SK-N-SH treated with all-trans-retinoic acid at 6 μM for 48 hours (cell line): Measurements from ENCODE around the gene TXNRD2.

Experiments
- ATAC-seq: fragments of 200-7000 bp; cut with Tn5 transposase; 3 replicates; pipeline ENCODE4 v1.9.1; 2020; ENCODE audit warnings: mild to moderate bottlenecking, moderate library complexity
- ARNTL ChIP-seq: fragments of 450-650 bp; formaldehyde crosslinking; IDR thresholded peaks from 2 replicates; pipeline ENCODE4 v1.5.0; 2020; ENCODE audit warnings: low read depth, mild to moderate bottlenecking, moderate library complexity, borderline replicate concordance
- BACH2 ChIP-seq: fragments of 250-450 bp; sonication (Bioruptor Pico); IDR thresholded peaks from 2 replicates; pipeline ENCODE4 v1.9.0; 2021; ENCODE audit warnings: mild to moderate bottlenecking, borderline replicate concordance
- CSDC2 ChIP-seq: fragments of 250-450 bp; sonication (Bioruptor Pico); IDR thresholded peaks from 2 replicates; pipeline ENCODE4 v1.5.0; 2020; ENCODE audit warnings: mild to moderate bottlenecking, moderate library complexity
- ESRRG ChIP-seq: fragments of 250-450 bp; sonication (Bioruptor Pico); IDR thresholded peaks from 2 replicates; pipeline ENCODE4 v1.6.1; 2021; ENCODE audit warnings: mild to moderate bottlenecking
- ISL1 ChIP-seq: fragments of 250-450 bp; sonication (Bioruptor Pico); IDR thresholded peaks from 2 replicates; pipeline ENCODE4 v2.1.2; 2022; ENCODE audit warnings: mild to moderate bottlenecking, moderate library complexity
- OSR1 ChIP-seq: fragments of 250-450 bp; sonication (Bioruptor Pico); IDR thresholded peaks from 2 replicates; pipeline ENCODE4 v1.8.0; 2022; ENCODE audit warnings: moderate library complexity, mild to moderate bottlenecking, inconsistent platforms
- PPARA ChIP-seq: fragments of 250-450 bp; sonication (Bioruptor Pico); IDR thresholded peaks from 2 replicates; pipeline ENCODE4 v1.5.0; 2020; ENCODE audit warnings: mild to moderate bottlenecking, borderline replicate concordance
- SNAI2 ChIP-seq: fragments of 250-450 bp; sonication (Bioruptor Pico); IDR thresholded peaks from 2 replicates; pipeline ENCODE4 v1.5.0; 2020; ENCODE audit warnings: mild to moderate bottlenecking, moderate library complexity
- TCF4 ChIP-seq: fragments of 250-450 bp; sonication (Bioruptor Pico); IDR thresholded peaks from 2 replicates; pipeline ENCODE4 v1.8.0; 2021; ENCODE audit warnings: mild to moderate bottlenecking, moderate library complexity, borderline replicate concordance
- ZFP3 ChIP-seq: fragments of 250-450 bp; sonication (Bioruptor Pico); IDR thresholded peaks from 2 replicates; pipeline ENCODE4 v1.5.0; 2020; ENCODE audit warnings: mild to moderate bottlenecking, moderate library complexity
- ZFP30 ChIP-seq: fragments of 450-650 bp; formaldehyde crosslinking; IDR thresholded peaks from 2 replicates; pipeline ENCODE4 v1.5.0; 2022; ENCODE audit warnings: mild to moderate bottlenecking, moderate library complexity
- ZNF565 ChIP-seq: fragments of 450-650 bp; formaldehyde crosslinking; conservative IDR thresholded peaks from 2 replicates; pipeline ENCODE4 v1.5.0; 2020; ENCODE audit warnings: low read depth, mild to moderate bottlenecking, moderate library complexity
- ZNF70 ChIP-seq: fragments of 450-650 bp; formaldehyde crosslinking; IDR thresholded peaks from 2 replicates; pipeline ENCODE4 v1.5.0; 2020; ENCODE audit warnings: mild to moderate bottlenecking, moderate library complexity
- ZNF8 ChIP-seq: fragments of 450-650 bp; formaldehyde crosslinking; IDR thresholded peaks from 2 replicates; pipeline ENCODE4 v1.5.0; 2020; ENCODE audit warnings: mild to moderate bottlenecking, moderate library complexity
- TF ChIP-seq, protein P1 (sequence below): fragments of 250-450 bp; sonication (Bioruptor Pico); IDR thresholded peaks from 2 replicates; pipeline ENCODE4 v1.5.1; 2020; ENCODE audit warnings: low read depth, mild to moderate bottlenecking, moderate library complexity
- TF ChIP-seq, protein P2 (sequence below): fragments of 250-450 bp; sonication (Bioruptor Pico); IDR thresholded peaks from 2 replicates; pipeline ENCODE4 v1.8.0; 2021; ENCODE audit warnings: low read depth, mild to moderate bottlenecking, moderate library complexity, borderline replicate concordance
- TF ChIP-seq, protein P3 (sequence below): fragments of 250-450 bp; sonication (Bioruptor Pico); IDR thresholded peaks from 2 replicates; pipeline ENCODE4 v1.5.1; 2021; ENCODE audit warnings: mild to moderate bottlenecking, moderate library complexity
- TF ChIP-seq, protein P4 (sequence below): fragments of 250-450 bp; sonication (Bioruptor Pico); IDR thresholded peaks from 2 replicates; pipeline ENCODE4 v1.5.0; 2020; ENCODE audit warnings: mild to moderate bottlenecking, moderate library complexity

Gene TXNRD2

DNA sequence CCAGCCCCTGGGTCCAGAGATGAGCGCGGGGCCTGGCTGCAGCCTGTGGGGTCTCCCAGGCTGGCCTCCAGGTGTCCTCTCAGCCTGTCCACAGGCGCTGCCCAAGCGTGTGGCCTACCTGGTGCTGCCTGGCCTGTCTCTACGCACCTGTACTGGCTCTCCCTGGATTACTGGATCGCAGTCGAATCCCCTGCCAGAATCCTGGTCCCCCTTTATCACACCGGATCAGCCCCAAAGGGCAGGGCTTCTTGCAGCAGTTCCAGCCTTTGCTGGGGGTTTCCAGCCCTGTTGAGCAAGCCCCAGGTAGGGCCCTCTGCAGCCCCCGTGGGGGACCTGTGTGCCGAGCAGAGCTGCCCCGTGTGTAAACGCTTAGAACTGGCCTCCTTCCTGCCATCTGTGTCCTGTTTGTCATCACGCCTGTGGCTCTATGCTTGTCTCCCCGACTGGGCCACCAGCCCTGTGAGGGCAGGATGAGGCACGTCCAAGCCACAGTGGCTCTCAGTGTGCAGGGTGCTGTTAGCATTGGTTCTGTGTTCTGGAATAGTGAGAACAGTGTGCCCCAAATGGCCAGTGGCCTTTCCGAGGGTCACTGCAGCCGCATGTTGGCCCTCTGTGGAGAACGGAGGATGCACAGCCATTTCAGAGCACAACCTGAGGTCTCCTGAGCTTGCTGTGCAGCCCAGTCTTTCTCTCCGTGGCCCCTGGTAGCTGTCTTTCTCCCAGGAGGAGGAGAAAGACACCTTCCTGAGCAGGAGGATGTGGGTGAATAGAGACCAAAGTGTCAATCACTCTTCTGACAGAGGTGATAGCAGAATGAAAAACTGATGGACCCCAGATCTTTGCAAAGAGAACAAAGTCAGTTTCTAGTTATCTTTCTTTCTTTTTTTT is 13.9 kb upstream of the TXNRD2 start:
- TF ChIP-seq OSR1 (CRISPR knock-in tag) (no peak), TCF4 (CRISPR knock-in tag) (no peak), ISL1 (CRISPR knock-in tag) (no peak), ARNTL (CRISPR knock-in tag) (no peak), ZNF565 (no peak), SNAI2 (CRISPR knock-in tag) (no peak), ZFP30 (CRISPR knock-in tag) (no peak), ZNF70 (CRISPR knock-in tag) (no peak)
- TF ChIP-seq, protein P1, sequence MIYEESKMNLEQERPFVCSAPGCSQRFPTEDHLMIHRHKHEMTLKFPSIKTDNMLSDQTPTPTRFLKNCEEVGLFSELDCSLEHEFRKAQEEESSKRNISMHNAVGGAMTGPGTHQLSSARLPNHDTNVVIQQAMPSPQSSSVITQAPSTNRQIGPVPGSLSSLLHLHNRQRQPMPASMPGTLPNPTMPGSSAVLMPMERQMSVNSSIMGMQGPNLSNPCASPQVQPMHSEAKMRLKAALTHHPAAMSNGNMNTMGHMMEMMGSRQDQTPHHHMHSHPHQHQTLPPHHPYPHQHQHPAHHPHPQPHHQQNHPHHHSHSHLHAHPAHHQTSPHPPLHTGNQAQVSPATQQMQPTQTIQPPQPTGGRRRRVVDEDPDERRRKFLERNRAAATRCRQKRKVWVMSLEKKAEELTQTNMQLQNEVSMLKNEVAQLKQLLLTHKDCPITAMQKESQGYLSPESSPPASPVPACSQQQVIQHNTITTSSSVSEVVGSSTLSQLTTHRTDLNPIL (CRISPR knock-in tag) = no peak
- TF ChIP-seq, protein P2, sequence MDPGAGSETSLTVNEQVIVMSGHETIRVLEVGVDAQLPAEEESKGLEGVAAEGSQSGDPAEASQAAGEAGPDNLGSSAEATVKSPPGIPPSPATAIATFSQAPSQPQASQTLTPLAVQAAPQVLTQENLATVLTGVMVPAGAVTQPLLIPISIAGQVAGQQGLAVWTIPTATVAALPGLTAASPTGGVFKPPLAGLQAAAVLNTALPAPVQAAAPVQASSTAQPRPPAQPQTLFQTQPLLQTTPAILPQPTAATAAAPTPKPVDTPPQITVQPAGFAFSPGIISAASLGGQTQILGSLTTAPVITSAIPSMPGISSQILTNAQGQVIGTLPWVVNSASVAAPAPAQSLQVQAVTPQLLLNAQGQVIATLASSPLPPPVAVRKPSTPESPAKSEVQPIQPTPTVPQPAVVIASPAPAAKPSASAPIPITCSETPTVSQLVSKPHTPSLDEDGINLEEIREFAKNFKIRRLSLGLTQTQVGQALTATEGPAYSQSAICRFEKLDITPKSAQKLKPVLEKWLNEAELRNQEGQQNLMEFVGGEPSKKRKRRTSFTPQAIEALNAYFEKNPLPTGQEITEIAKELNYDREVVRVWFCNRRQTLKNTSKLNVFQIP (CRISPR knock-in tag) = no peak
- TF ChIP-seq, protein P3, sequence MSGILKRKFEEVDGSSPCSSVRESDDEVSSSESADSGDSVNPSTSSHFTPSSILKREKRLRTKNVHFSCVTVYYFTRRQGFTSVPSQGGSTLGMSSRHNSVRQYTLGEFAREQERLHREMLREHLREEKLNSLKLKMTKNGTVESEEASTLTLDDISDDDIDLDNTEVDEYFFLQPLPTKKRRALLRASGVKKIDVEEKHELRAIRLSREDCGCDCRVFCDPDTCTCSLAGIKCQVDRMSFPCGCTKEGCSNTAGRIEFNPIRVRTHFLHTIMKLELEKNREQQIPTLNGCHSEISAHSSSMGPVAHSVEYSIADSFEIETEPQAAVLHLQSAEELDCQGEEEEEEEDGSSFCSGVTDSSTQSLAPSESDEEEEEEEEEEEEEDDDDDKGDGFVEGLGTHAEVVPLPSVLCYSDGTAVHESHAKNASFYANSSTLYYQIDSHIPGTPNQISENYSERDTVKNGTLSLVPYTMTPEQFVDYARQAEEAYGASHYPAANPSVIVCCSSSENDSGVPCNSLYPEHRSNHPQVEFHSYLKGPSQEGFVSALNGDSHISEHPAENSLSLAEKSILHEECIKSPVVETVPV (CRISPR knock-in tag) = no peak
- TF ChIP-seq, all 23 proteins: peak for 0
- no peak for ATAC-seq

DNA sequence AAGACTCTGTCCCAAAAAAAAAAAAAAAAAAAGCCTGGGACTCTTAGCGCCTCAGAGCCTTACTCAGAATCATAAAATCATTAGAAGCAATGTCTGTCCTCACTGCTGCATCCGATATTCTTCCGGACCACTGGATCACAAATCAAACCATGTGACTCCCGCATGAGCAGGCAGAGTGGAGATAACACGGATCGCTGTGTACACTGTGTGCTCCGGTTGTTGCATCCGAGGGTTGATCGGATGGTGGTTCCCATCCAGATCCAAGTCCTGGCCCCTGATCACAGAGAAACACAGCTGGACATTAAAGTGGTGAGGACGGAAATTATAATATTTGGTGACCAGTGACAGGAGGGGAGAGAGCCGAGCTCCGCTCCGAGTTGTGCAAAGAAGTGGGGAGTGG is 9.7 kb upstream of the TXNRD2 start:
- TF ChIP-seq, protein P1 (CRISPR knock-in tag) = no peak
- TF ChIP-seq, protein P2 (CRISPR knock-in tag) = no peak
- TF ChIP-seq ISL1 (CRISPR knock-in tag) (no peak), PPARA (CRISPR knock-in tag) (no peak)
- ATAC-seq = no peak

DNA sequence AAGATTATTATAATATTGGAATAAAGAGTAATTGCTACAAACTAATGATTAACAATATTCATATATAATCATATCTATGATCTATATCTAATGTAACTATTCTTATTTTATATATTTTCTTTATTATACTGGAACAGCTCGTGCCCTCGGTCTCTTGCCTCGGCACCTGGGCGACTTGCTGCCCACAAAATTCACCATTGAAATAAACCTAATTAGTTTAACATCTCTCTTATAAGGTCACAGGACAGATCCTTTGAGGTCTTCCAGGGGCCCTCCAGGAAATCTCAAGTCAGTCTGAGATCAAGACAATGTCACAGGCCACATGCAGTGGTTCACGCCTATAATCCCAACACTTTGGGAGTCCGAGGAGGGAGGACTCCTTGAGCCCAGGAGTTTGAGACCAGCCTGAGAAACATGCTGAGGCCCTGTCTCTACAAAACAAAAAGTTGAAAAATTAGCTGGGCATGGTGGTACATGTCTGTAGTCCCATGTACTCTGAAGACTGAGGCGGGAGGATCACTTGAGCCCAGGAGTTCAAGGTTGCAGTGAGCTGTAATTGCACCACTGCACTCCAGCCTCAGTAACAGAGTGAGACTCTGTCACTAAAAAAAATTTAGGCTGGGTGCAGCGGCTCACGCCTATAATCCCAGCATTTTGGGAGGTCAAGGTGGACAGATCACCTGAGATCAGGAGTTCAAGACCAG is 6.6 kb upstream of the TXNRD2 start:
- no peak for ATAC-seq
- TF ChIP-seq SNAI2 (CRISPR knock-in tag) = no peak
- TF ChIP-seq, protein P4, sequence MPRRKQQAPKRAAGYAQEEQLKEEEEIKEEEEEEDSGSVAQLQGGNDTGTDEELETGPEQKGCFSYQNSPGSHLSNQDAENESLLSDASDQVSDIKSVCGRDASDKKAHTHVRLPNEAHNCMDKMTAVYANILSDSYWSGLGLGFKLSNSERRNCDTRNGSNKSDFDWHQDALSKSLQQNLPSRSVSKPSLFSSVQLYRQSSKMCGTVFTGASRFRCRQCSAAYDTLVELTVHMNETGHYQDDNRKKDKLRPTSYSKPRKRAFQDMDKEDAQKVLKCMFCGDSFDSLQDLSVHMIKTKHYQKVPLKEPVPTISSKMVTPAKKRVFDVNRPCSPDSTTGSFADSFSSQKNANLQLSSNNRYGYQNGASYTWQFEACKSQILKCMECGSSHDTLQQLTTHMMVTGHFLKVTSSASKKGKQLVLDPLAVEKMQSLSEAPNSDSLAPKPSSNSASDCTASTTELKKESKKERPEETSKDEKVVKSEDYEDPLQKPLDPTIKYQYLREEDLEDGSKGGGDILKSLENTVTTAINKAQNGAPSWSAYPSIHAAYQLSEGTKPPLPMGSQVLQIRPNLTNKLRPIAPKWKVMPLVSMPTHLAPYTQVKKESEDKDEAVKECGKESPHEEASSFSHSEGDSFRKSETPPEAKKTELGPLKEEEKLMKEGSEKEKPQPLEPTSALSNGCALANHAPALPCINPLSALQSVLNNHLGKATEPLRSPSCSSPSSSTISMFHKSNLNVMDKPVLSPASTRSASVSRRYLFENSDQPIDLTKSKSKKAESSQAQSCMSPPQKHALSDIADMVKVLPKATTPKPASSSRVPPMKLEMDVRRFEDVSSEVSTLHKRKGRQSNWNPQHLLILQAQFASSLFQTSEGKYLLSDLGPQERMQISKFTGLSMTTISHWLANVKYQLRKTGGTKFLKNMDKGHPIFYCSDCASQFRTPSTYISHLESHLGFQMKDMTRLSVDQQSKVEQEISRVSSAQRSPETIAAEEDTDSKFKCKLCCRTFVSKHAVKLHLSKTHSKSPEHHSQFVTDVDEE (CRISPR knock-in tag) = no peak
- no peak for TF ChIP-seq BACH2 (CRISPR knock-in tag)
- no peak for TF ChIP-seq CSDC2 (CRISPR knock-in tag)
- no peak for TF ChIP-seq ZNF70 (CRISPR knock-in tag)
- TF ChIP-seq, protein P1 (CRISPR knock-in tag) = no peak
- no peak for TF ChIP-seq PPARA (CRISPR knock-in tag)
- TF ChIP-seq ESRRG (CRISPR knock-in tag) = no peak
- no peak for TF ChIP-seq ZFP3 (CRISPR knock-in tag)
- TF ChIP-seq, protein P2 (CRISPR knock-in tag) = no peak
- no peak for TF ChIP-seq ZNF8 (CRISPR knock-in tag)
- no peak for TF ChIP-seq TCF4 (CRISPR knock-in tag)
- no peak for TF ChIP-seq ZFP30 (CRISPR knock-in tag)
- TF ChIP-seq, protein P3 (CRISPR knock-in tag) = no peak
